ENCODE measurements around the gene LAMA3. TPM values are rescaled to one million over a fixed set of nuclear protein-coding genes. Genes with fewer than 3 reads are reported as not detected.

LAMA3 gene
- total RNA-seq, 1 experiment from 2014 or later = 207 TPM

GRCh38 chr18:23885750-23886149 is 196.5 kb downstream of the LAMA3 start:
- TF ChIP-seq, protein P1, sequence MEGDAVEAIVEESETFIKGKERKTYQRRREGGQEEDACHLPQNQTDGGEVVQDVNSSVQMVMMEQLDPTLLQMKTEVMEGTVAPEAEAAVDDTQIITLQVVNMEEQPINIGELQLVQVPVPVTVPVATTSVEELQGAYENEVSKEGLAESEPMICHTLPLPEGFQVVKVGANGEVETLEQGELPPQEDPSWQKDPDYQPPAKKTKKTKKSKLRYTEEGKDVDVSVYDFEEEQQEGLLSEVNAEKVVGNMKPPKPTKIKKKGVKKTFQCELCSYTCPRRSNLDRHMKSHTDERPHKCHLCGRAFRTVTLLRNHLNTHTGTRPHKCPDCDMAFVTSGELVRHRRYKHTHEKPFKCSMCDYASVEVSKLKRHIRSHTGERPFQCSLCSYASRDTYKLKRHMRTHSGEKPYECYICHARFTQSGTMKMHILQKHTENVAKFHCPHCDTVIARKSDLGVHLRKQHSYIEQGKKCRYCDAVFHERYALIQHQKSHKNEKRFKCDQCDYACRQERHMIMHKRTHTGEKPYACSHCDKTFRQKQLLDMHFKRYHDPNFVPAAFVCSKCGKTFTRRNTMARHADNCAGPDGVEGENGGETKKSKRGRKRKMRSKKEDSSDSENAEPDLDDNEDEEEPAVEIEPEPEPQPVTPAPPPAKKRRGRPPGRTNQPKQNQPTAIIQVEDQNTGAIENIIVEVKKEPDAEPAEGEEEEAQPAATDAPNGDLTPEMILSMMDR (IDR thresholded peaks at IDR 0.05; ENCODE audit: unreplicated experiment) = no peak
- Mint-ChIP-seq H3K4me3 (ENCODE audit: low read depth, unreplicated experiment) (no peak overlapping the region), H3K27ac (ENCODE audit: unreplicated experiment) (no peak overlapping the region), H3K9me3 (ENCODE audit: low read depth, unreplicated experiment) (no peaks in the 10 kb centered on the region), H3K4me1 (ENCODE audit: low read depth, unreplicated experiment) (peaks cover 32% of the 10 kb centered on the region), H3K27me3 (ENCODE audit: unreplicated experiment) (no peaks in the 10 kb centered on the region), H3K36me3 (ENCODE audit: insufficient read depth, unreplicated experiment) (peaks cover 53% of the 10 kb centered on the region)
- CTCF ChIA-PET = no interaction called here
- DNase-seq = no peak
- intact Hi-C loops (cut with micrococcal nuclease; ENCODE audit: unreplicated experiment) = no loop called here
- BruUV-seq (replicated peaks) = no TSS peak

DNA sequence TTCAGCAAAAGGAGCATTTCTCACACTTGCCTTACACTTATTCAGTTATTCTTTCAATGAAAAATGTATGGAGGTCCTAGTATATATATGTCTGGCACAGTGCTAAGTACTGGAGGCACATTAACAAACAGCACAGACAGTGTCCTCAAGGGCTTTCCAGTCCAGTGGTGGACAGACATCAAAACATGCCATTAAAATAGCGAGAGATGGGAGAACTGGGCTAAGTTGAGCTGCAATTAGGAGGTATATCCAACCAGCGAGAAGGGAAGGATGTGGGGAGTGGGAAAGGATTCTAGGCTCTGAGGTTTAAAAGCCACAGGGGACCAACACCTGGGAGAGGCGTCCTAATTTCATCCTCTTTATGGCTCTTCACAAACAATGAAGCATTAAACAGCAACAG is 197.8 kb downstream of the LAMA3 start:
- no peak overlapping the region for H3K27ac Mint-ChIP-seq (ENCODE audit: unreplicated experiment)
- no peak overlapping the region for H3K4me3 Mint-ChIP-seq (ENCODE audit: low read depth, unreplicated experiment)
- TF ChIP-seq, protein P1 (IDR thresholded peaks at IDR 0.05; ENCODE audit: unreplicated experiment) = no peak
- no TSS peak for BruUV-seq (replicated peaks)
- peaks cover 61% of the 10 kb centered on the region for H3K36me3 Mint-ChIP-seq (ENCODE audit: insufficient read depth, unreplicated experiment)
- H3K9me3 Mint-ChIP-seq (ENCODE audit: low read depth, unreplicated experiment) = no peaks in the 10 kb centered on the region
- peaks cover 32% of the 10 kb centered on the region for H3K4me1 Mint-ChIP-seq (ENCODE audit: low read depth, unreplicated experiment)
- no peaks in the 10 kb centered on the region for H3K27me3 Mint-ChIP-seq (ENCODE audit: unreplicated experiment)
- intact Hi-C loops (cut with micrococcal nuclease; ENCODE audit: unreplicated experiment) = no loop called here
- CTCF ChIA-PET = no interaction called here
- no peak for DNase-seq

- no peak for DNase-seq
- Mint-ChIP-seq H3K27me3 (ENCODE audit: unreplicated experiment) (no peaks in the 10 kb centered on the region), H3K4me1 (ENCODE audit: low read depth, unreplicated experiment) (peaks cover 30% of the 10 kb centered on the region), H3K9me3 (ENCODE audit: low read depth, unreplicated experiment) (no peaks in the 10 kb centered on the region), H3K27ac (ENCODE audit: unreplicated experiment) (no peak overlapping the region), H3K36me3 (ENCODE audit: insufficient read depth, unreplicated experiment) (peaks cover 62% of the 10 kb centered on the region), H3K4me3 (ENCODE audit: low read depth, unreplicated experiment) (no peak overlapping the region)
- BruUV-seq (replicated peaks) = no TSS peak
- CTCF ChIA-PET = no interaction called here
- TF ChIP-seq, protein P1 (IDR thresholded peaks at IDR 0.05; ENCODE audit: unreplicated experiment) = no peak
- intact Hi-C loops (cut with micrococcal nuclease; ENCODE audit: unreplicated experiment) = no loop called here
Observed at GRCh38 chr18:23887493-23887892, 198.2 kb downstream of the LAMA3 start.

DNA sequence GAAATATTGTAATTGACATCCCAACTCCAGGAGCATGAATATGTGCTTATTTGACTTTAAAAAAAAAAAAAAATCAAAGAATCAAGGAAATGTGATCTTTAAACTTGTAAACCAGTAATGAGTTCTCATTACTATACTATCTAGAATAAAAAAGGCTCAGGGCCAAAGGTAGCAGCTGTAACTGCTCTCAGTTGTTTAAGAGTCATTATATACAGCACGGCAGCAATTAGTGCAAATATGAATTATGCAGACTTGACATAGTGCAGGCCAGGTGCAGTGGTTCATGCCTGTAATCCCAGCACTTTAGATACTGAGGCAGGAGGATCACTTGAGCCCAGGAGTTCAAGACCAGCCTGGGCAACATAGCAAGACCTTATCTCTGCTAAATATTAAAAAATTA is 199.6 kb downstream of the LAMA3 start:
- Mint-ChIP-seq H3K4me1 (ENCODE audit: low read depth, unreplicated experiment) (peaks cover 17% of the 10 kb centered on the region), H3K4me3 (ENCODE audit: low read depth, unreplicated experiment) (no peak overlapping the region), H3K9me3 (ENCODE audit: low read depth, unreplicated experiment) (no peaks in the 10 kb centered on the region), H3K27me3 (ENCODE audit: unreplicated experiment) (no peaks in the 10 kb centered on the region), H3K36me3 (ENCODE audit: insufficient read depth, unreplicated experiment) (peaks cover 56% of the 10 kb centered on the region), H3K27ac (ENCODE audit: unreplicated experiment) (peak overlapping the region; percentile 7)
- intact Hi-C loops (cut with micrococcal nuclease; ENCODE audit: unreplicated experiment) = no loop called here
- TF ChIP-seq, protein P1 (IDR thresholded peaks at IDR 0.05; ENCODE audit: unreplicated experiment) = no peak
- BruUV-seq (replicated peaks) = no TSS peak
- CTCF ChIA-PET = no interaction called here
- no peak for DNase-seq
